BLaER1 (cell line): Measurements from ENCODE around the gene RNU1-3.
"Not testable (repeated sequence)": the region's sequence is repeated elsewhere in the genome, so short reads cannot be mapped to it uniquely, and the experiment has no call there.

Experiments
- H3K27ac ChIP-seq: shearing (Covaris generic); formaldehyde crosslinking; 2 replicates; pipeline ENCODE4 v1.8.1; 2022
- H3K27me3 ChIP-seq: shearing (Covaris generic); formaldehyde crosslinking; 2 replicates; pipeline ENCODE4 v1.8.1; 2022
- H3K36me3 ChIP-seq: shearing (Covaris generic); formaldehyde crosslinking; 2 replicates; pipeline ENCODE4 v1.8.1; 2022
- H3K4me1 ChIP-seq: shearing (Covaris generic); formaldehyde crosslinking; 2 replicates; pipeline ENCODE4 v1.8.1; 2022
- H3K4me2 ChIP-seq: shearing (Covaris generic); formaldehyde crosslinking; 2 replicates; pipeline ENCODE4 v1.8.1; 2022
- H3K4me3 ChIP-seq: shearing (Covaris generic); formaldehyde crosslinking; 2 replicates; pipeline ENCODE4 v1.8.1; 2022
- H3K9ac ChIP-seq: shearing (Covaris generic); formaldehyde crosslinking; 2 replicates; pipeline ENCODE4 v1.8.1; 2022
- H3K9me3 ChIP-seq: shearing (Covaris generic); formaldehyde crosslinking; 2 replicates; pipeline ENCODE4 v1.8.1; 2022
- H4K20me1 ChIP-seq: shearing (Covaris generic); formaldehyde crosslinking; 2 replicates; pipeline ENCODE4 v1.8.1; 2022
- Cebpa-rat ChIP-seq: shearing (Covaris generic); IDR thresholded peaks from 2 replicates; pipeline ENCODE4 v1.8.1; 2022

RNU1-3 gene

GRCh38 chr1:16644193-16644481 lies 22.6 kb downstream of the RNU1-3 start:
- Histone ChIP-seq H3K36me3 (peaks cover 17% of the 10 kb centered on the region; the same call in 1 of the 2 replicates), H3K27me3 (no peaks in the 10 kb centered on the region), H3K9ac (peak overlapping the region; percentile 91), H3K9me3 (no peaks in the 10 kb centered on the region), H3K27ac (peak overlapping the region; percentile 80), H3K4me1 (peaks cover 26% of the 10 kb centered on the region), H3K4me3 (peak overlapping the region; percentile 77), H3K4me2 (peak overlapping the region; percentile 88), H4K20me1 (peaks cover 40% of the 10 kb centered on the region)
- TF ChIP-seq Cebpa-rat: no peak

- H3K36me3 ChIP-seq: peaks cover 20% of the 10 kb centered on the region; the same call in 1 of the 2 replicates
- H3K4me1 ChIP-seq: peaks cover 26% of the 10 kb centered on the region
- H3K27ac ChIP-seq: peak overlapping the region; percentile 80
- H3K4me2 ChIP-seq: peak overlapping the region; percentile 88
- H4K20me1 ChIP-seq: peaks cover 45% of the 10 kb centered on the region
- peak overlapping the region; percentile 91 for H3K9ac ChIP-seq
- peak overlapping the region; percentile 77 for H3K4me3 ChIP-seq
- H3K9me3 ChIP-seq, H3K27me3 ChIP-seq: not testable (repeated sequence)
Observed at GRCh38 chr1:16643476-16644192, 23.1 kb downstream of the RNU1-3 start.

- Histone ChIP-seq H4K20me1 (peaks cover 52% of the 10 kb centered on the region), H3K4me3 (peak overlapping the region; percentile 77; the same call in 1 of the 2 replicates), H3K9ac (peak overlapping the region; percentile 91), H3K4me1 (peaks cover 26% of the 10 kb centered on the region), H3K4me2 (peak overlapping the region; percentile 88), H3K36me3 (peaks cover 20% of the 10 kb centered on the region; the same call in 1 of the 2 replicates)
- not testable (repeated sequence) for H3K9me3 ChIP-seq, H3K27me3 ChIP-seq, H3K27ac ChIP-seq
Observed at GRCh38 chr1:16643001-16643411, 23.7 kb downstream of the RNU1-3 start.

DNA sequence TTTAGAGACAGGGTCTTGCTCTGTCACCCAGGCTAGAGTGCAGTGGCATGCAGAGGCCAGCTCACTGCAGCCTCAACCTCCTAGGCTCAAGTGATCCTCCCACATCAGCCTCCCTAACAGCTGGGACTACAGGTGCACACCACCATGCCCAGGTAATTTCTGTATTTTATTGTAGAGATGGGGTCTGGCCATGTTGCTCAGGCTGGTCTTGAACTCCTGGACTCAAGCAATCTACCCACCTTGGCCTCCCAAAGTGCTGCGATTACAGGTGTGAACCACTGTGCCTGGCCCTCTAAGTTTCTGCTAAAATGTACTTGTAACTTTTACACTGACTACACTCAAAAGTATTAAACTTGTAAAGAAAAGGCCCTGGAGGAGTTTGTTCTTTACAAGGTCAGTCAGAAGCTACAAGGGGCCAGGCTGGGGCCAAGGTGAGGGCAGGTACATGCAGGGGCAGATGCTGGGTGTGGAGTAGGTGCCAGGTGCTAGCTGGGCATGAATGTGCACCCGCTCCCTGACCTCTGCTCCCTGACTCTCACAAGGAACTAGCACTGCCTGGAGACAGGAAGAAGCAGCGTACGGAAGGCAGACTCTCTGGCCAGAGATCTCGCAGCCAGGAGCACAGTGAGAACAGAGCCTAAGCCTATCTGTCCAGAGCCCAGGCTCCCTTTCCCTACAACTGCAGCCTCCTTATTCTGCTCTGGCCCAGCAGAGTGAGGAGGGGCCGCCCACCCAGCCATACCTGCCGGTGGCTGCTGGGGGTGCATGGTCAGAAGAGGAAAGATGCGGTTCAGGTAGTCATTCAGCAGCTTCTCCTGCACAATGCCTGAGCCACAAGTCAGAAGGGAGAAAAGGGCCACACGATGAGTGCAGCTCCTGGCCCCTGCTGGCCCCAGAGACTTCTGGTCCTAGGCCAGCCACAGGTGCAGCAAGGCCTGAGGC lies 24.5 kb downstream of the RNU1-3 start:
- H3K4me2 ChIP-seq: peak overlapping the region; percentile 88
- H3K9ac ChIP-seq: peak overlapping the region; percentile 91
- not testable (repeated sequence) for H3K4me3 ChIP-seq, H3K27ac ChIP-seq, H3K9me3 ChIP-seq, H3K27me3 ChIP-seq
- peaks cover 57% of the 10 kb centered on the region for H4K20me1 ChIP-seq
- peaks cover 24% of the 10 kb centered on the region; the same call in 1 of the 2 replicates for H3K36me3 ChIP-seq
- H3K4me1 ChIP-seq: peaks cover 26% of the 10 kb centered on the region

DNA sequence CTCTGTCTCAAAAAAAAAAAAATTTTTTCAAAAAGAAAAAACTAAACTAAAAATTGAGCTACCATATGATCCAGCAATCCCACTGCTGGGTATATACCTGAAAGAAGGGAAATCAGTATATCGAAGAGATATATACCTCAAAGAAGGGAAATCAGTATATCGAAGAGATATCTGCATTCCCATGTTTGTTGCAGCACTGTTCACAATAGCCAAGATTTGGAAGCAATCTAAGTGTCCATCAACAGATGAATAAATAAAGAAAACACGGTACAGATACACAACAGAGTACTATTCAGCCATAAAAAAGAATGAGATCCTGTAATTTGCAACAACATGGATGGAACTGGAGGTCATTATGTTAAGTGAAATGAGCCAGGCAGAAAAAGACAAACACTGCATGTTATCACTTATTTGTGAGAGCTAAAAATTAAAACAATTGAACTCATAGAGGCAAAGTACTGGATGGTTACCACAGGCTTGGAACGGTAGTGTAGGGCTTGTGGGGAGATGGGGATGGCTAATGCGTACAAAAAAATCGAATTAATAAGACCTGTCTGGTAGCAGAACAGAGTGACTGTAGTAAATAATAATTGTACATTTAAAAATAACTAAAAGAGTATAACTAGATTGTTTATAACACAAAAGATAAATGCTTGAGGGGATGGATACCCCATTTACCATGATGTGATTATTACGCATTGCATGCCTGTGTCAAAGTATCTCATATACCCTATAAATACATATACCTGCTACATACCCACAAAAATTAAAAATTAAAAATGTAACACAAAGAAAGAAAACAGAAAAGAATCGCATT lies 25.4 kb downstream of the RNU1-3 start:
- peaks cover 28% of the 10 kb centered on the region; the same call in 1 of the 2 replicates for H3K36me3 ChIP-seq
- H4K20me1 ChIP-seq: peaks cover 60% of the 10 kb centered on the region
- H3K4me2 ChIP-seq, H3K4me3 ChIP-seq, H3K9me3 ChIP-seq, H3K27me3 ChIP-seq, H3K27ac ChIP-seq: not testable (repeated sequence)
- H3K9ac ChIP-seq: 0 out of 2 replicates have a peak overlapping the region, but pooled peaks have one; percentile 2
- peaks cover 26% of the 10 kb centered on the region for H3K4me1 ChIP-seq

DNA sequence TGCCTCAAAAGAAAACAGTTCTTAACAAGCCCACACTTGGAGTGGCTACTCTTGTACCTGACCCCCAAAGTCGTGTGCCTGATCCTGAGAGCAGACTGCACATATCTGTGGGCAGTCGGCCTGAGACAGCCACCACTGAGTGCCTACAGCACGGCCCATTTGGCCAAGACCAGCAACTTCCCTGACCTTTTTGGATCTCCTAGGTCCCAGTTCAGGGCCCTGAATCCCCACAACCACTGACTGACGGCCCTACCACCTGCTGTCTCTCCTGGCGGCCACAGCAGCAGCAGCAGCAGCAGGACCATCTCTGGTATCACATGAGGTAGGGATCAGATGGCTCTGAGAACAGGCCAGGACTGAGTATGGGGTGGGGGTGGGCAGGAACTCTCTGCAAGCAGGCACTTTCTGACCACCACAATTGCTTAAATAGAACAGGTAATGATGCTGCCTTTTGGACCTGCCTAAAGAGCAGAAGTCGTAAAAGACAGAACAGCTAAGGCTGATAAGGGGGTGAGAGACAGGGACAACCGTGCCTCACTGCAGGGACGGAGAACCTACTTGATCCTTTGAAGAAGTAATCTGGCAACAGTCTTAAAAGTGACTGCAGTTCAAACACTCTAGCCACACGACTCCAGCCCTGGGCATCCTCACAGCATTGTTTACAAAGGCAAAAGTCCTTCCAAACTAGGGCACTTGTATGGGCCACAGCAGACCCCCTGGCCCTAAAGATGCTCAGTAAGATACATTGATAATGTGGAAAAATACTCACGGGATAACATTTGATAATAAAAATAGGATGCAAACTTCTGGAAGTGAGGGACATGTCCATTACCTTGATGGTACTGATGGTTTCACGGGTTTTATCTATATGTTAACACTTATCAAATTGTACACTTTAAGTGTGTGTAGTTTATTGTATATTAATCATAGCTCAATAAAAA lies 27.4 kb downstream of the RNU1-3 start:
- H3K27ac ChIP-seq, H3K9me3 ChIP-seq, H3K4me3 ChIP-seq, H3K4me2 ChIP-seq, H3K9ac ChIP-seq, H3K27me3 ChIP-seq: not testable (repeated sequence)
- peaks cover 77% of the 10 kb centered on the region for H4K20me1 ChIP-seq
- peaks cover 17% of the 10 kb centered on the region for H3K4me1 ChIP-seq
- peaks cover 36% of the 10 kb centered on the region for H3K36me3 ChIP-seq

- not testable (repeated sequence) for H3K4me2 ChIP-seq, H3K9ac ChIP-seq, H3K4me1 ChIP-seq, H3K27ac ChIP-seq, H3K9me3 ChIP-seq, H3K27me3 ChIP-seq, H3K4me3 ChIP-seq
- Histone ChIP-seq H3K36me3 (peaks cover 48% of the 10 kb centered on the region), H4K20me1 (peaks cover 78% of the 10 kb centered on the region)
Observed at GRCh38 chr1:16637941-16638778, 28.6 kb downstream of the RNU1-3 start.

GRCh38 chr1:16636551-16637195 lies 30.1 kb downstream of the RNU1-3 start:
- H3K4me3 ChIP-seq, H3K4me2 ChIP-seq, H3K9me3 ChIP-seq, H3K9ac ChIP-seq, H3K27ac ChIP-seq, H3K4me1 ChIP-seq, H3K27me3 ChIP-seq: not testable (repeated sequence)
- peaks cover 69% of the 10 kb centered on the region for H4K20me1 ChIP-seq
- peaks cover 51% of the 10 kb centered on the region for H3K36me3 ChIP-seq

DNA sequence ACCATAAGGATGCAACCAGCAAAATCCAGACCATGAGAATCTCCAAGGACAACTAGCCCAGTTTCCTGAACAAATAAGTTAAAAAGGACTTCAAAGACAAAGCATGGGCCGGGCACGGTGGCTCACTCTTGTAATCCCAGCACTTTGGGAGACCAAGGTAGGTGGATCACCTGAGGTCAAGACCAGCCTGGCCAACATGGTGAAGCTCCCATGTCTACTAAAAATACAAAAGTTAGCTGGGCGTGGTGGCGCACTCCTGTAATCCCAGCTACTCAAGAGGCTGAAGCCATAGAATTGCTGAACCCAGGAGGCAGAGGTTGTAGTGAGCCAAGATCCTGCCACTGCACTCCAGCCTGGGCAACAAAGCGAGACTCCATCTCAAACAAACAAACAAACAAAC lies 30.8 kb downstream of the RNU1-3 start:
- not testable (repeated sequence) for H3K27me3 ChIP-seq, H3K9me3 ChIP-seq, H3K4me3 ChIP-seq, H3K27ac ChIP-seq, H3K4me2 ChIP-seq, H3K9ac ChIP-seq, H3K4me1 ChIP-seq
- Histone ChIP-seq H4K20me1 (peaks cover 62% of the 10 kb centered on the region), H3K36me3 (peaks cover 58% of the 10 kb centered on the region)

DNA sequence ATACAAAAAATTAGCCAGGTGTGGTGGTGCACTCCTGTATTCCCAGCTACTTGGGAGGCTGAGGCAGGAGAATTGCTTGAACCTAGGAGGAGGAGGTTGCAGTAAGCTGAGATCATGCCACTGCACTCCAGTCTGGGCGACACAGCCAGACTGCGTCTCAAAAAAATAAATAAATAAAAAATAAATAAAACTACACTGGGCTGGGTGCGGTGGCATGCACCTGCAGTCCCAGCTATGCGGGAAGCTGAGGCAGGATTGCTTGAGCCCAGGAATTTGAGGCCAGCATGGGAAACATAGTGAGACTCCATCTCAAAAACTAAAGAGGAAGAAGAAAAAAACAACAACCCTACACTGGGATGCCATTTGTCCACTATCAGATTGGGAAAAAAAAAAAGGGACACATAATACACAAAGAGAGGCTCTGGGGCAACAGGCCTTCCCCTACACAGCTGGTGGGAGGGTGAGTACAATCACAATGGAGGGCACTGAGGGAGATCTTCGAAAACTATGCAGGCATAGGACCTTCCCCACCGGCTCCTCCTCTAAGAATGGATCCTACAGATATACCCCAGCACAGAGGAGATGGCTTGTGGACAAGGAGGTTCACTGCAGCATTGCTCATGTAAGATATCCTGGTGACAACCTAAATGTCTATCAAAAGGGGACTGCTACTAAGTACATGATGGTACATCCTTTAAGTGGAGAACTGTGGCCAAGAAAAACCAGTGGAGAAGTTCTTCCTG lies 33.0 kb downstream of the RNU1-3 start:
- H3K9me3 ChIP-seq, H3K27me3 ChIP-seq, H3K27ac ChIP-seq, H3K9ac ChIP-seq, H3K4me2 ChIP-seq, H3K4me3 ChIP-seq: not testable (repeated sequence)
- H3K4me1 ChIP-seq: peaks cover 11% of the 10 kb centered on the region
- peaks cover 72% of the 10 kb centered on the region for H3K36me3 ChIP-seq
- H4K20me1 ChIP-seq: peaks cover 45% of the 10 kb centered on the region

GRCh38 chr1:16632044-16632850 lies 34.5 kb downstream of the RNU1-3 start:
- not testable (repeated sequence) for H3K27me3 ChIP-seq, H3K4me3 ChIP-seq, H3K9me3 ChIP-seq, H3K27ac ChIP-seq, H3K9ac ChIP-seq, H3K4me2 ChIP-seq
- H3K4me1 ChIP-seq: peaks cover 26% of the 10 kb centered on the region
- peaks cover 32% of the 10 kb centered on the region for H4K20me1 ChIP-seq
- H3K36me3 ChIP-seq: peaks cover 78% of the 10 kb centered on the region
